ENCODE data around the gene KREMEN1. TPM values are rescaled to one million over a fixed set of nuclear protein-coding genes. Genes with fewer than 3 reads are reported as not detected.

The KREMEN1 gene
- total RNA-seq, 1 experiment from 2014 or later, result 31.9 TPM

- Histone ChIP-seq H2AFZ (ENCODE audit: low read depth, low read length, poor library complexity, severe bottlenecking) (no peak overlapping the region), H3K9me3 (ENCODE audit: control insufficient read depth in 1 of 2, insufficient read depth in 1 of 2, low read depth in 1 of 2, low read length in 2 of 2) (no peaks in the 10 kb centered on the region), H3K4me3 (replicated peaks in 1 of 2; ENCODE audit: low read depth in 1 of 2, low read length in 2 of 2) (no peak overlapping the region), H3K9ac (ENCODE audit: low read length) (no peak overlapping the region), H3K9me2 (ENCODE audit: insufficient read depth) (no peaks in the 10 kb centered on the region), H3K4me1 (ENCODE audit: control insufficient read depth in 1 of 2, insufficient read depth in 2 of 2, low read length in 2 of 2) (no peaks in the 10 kb centered on the region), H3K27me3 (ENCODE audit: insufficient read depth, low read length) (no peaks in the 10 kb centered on the region), H3K4me2 (ENCODE audit: low read length) (no peak overlapping the region), H4K20me1 (ENCODE audit: insufficient read depth) (no peaks in the 10 kb centered on the region), H3K36me3 (ENCODE audit: control insufficient read depth in 1 of 2, insufficient read depth in 2 of 2, low read length in 2 of 2) (no peaks in the 10 kb centered on the region), H3K27ac (ENCODE audit: low read depth, low read length) (no peak overlapping the region), H3K79me2 (ENCODE audit: insufficient read depth, low read length) (no peaks in the 10 kb centered on the region)
- no peak for ATAC-seq
- ChIA-PET CTCF (interaction anchor here (1.7 kb wide), 1 partner anchor 10 kb away, joined by 3 read pairs; the partner anchor contains the start of gene EMID1), RAD21 (ENCODE audit: low non-redundant PET in 1 of 2, low total read pairs in 2 of 2, uncharacterized antibody in 2 of 2, unreplicated experiment in 2 of 2) (no interaction called here), POLR2A (no interaction called here)
- no peak for TF ChIP-seq FOSL1 (IDR thresholded peaks at IDR 0.05; ENCODE audit: low read depth)
- TF ChIP-seq TCF7L2 (IDR thresholded peaks at IDR 0.05; ENCODE audit: borderline replicate concordance, extremely low read depth, insufficient read depth, insufficient read length), result no peak
- no peak for TF ChIP-seq YY1 (IDR thresholded peaks at IDR 0.05; ENCODE audit: extremely low read depth, insufficient replicate concordance, low read depth, low read length)
- TF ChIP-seq CTCF (IDR thresholded peaks at IDR 0.05 in 2 of 3, conservative IDR thresholded peaks at IDR 0.05 in 1 of 3; ENCODE audit: borderline replicate concordance in 1 of 3, insufficient read depth in 1 of 3, low read depth in 2 of 3, low read length in 2 of 3), result no peak
- no peak for TF ChIP-seq ATF3 (IDR thresholded peaks at IDR 0.05)
- no peak for TF ChIP-seq EZH2phosphoT487 (IDR thresholded peaks at IDR 0.05; ENCODE audit: borderline replicate concordance)
- no peak for DNase-seq (ENCODE audit: low read depth, low spot score)
- no TSS peak for BruUV-seq (replicated peaks)
- intact Hi-C loops (cut with micrococcal nuclease), result no loop called here
Observed at GRCh38 chr22:29215012-29215860, 142.4 kb downstream of the KREMEN1 start.
